Left ventricle myocardium inferior (tissue), 1 donor: ENCODE results near the gene CCN2. TPM values are rescaled to one million over a fixed set of nuclear protein-coding genes. Genes with fewer than 3 reads are reported as not detected.
"Not testable (repeated sequence)": the region's sequence is repeated elsewhere in the genome, so short reads cannot be mapped to it uniquely, and the experiment has no call there.

Experiments
- DNase-seq: peaks from one replicate; pipeline ENCODE4 v3.0.0-alpha.2; 2020
- H3K27ac ChIP-seq: fragments of 200-600 bp; replicated peaks from 2 replicates; pipeline ENCODE4 v1.8.0; 2021
- H3K27me3 ChIP-seq: fragments of 200-600 bp; 2 replicates; pipeline ENCODE4 v1.8.0; 2021; ENCODE audit warnings: low read depth
- H3K36me3 ChIP-seq: fragments of 200-600 bp; 2 replicates; pipeline ENCODE4 v1.8.0; 2021
- H3K4me1 ChIP-seq: fragments of 200-600 bp; 2 replicates; pipeline ENCODE4 v1.8.0; 2021
- H3K4me3 ChIP-seq: fragments of 200-600 bp; 2 replicates; pipeline ENCODE4 v1.8.0; 2021; ENCODE audit warnings: mild to moderate bottlenecking, moderate library complexity
- H3K9me3 ChIP-seq: fragments of 200-600 bp; replicated peaks from 2 replicates; pipeline ENCODE4 v1.8.0; 2021
- CTCF ChIP-seq: fragments of 200-600 bp; IDR thresholded peaks from 2 replicates; pipeline ENCODE4 v1.8.0; 2021; ENCODE audit warnings: antibody characterized with exemption, mild to moderate bottlenecking, borderline replicate concordance
- intact Hi-C: fragments of 100-400 bp; cut with micrococcal nuclease; formaldehyde crosslinking; loops from one replicate; pipeline ENCODE4 v1.11.0; 2022
- total RNA-seq: library from RNA; stranded (reverse); fragmentation: NEBNext Ultra II Directional; extraction: Animal tissue kit (Norgen Biotek cat#: 25700); gene quantifications from one replicate; pipeline ENCODE4 v1.2.1, GENCODE V29; 2021
- donor health status: DM: no; HTN: yes; CAD: no; lungs with severe emphysema.

The CCN2 gene
- total RNA-seq, 1 donor from 2014 or later = 33.0 TPM

GRCh38 chr6:131916847-131917246, 34.3 kb downstream of the CCN2 start:
- no peak for DNase-seq
- no peak for TF ChIP-seq CTCF
- Histone ChIP-seq H3K4me3 (no peak overlapping the region), H3K27me3 (peaks cover 27% of the 10 kb centered on the region), H3K4me1 (no peaks in the 10 kb centered on the region), H3K9me3 (peaks cover under 1% of the 10 kb centered on the region), H3K27ac (no peak overlapping the region), H3K36me3 (no peaks in the 10 kb centered on the region)
- intact Hi-C loops = no loop called here

GRCh38 chr6:131916091-131916796, 34.9 kb downstream of the CCN2 start:
- intact Hi-C loops, H3K4me3 ChIP-seq, H3K9me3 ChIP-seq, DNase-seq, H3K27ac ChIP-seq, H3K36me3 ChIP-seq, H3K4me1 ChIP-seq: not testable (repeated sequence)
- peaks cover 33% of the 10 kb centered on the region for H3K27me3 ChIP-seq

- H3K9me3 ChIP-seq = no peaks in the 10 kb centered on the region
- peak; percentile 88 for TF ChIP-seq CTCF
- intact Hi-C loops = loop anchor here (5.0 kb wide), 1 partner anchor 223 kb away; no protein-coding TSS in a partner anchor
- H3K27me3 ChIP-seq = peaks cover 43% of the 10 kb centered on the region
- H3K4me1 ChIP-seq = no peaks in the 10 kb centered on the region
- no peak overlapping the region for H3K27ac ChIP-seq
- no peaks in the 10 kb centered on the region for H3K36me3 ChIP-seq
- DNase-seq = peak; percentile 19
- H3K4me3 ChIP-seq = no peak overlapping the region
These were observed 36.0 kb downstream of the CCN2 start for GRCh38 chr6:131914967-131915751.

- Histone ChIP-seq H3K27ac (no peak overlapping the region), H3K9me3 (no peaks in the 10 kb centered on the region), H3K4me1 (no peaks in the 10 kb centered on the region), H3K4me3 (no peak overlapping the region), H3K36me3 (no peaks in the 10 kb centered on the region), H3K27me3 (peaks cover 43% of the 10 kb centered on the region)
- DNase-seq = no peak
- intact Hi-C loops = loop anchor here (5.0 kb wide), 1 partner anchor 222 kb away; no protein-coding TSS in a partner anchor
- TF ChIP-seq CTCF = no peak
These were observed 36.9 kb downstream of the CCN2 start for GRCh38 chr6:131914234-131914633.

GRCh38 chr6:131911951-131912350, 39.2 kb downstream of the CCN2 start:
- H3K4me3 ChIP-seq = no peak overlapping the region
- TF ChIP-seq CTCF = no peak

More at GRCh38 chr6:131911951-131912350, 39.2 kb downstream of the CCN2 start:
- Histone ChIP-seq H3K4me1 (no peaks in the 10 kb centered on the region), H3K36me3 (no peaks in the 10 kb centered on the region), H3K27ac (no peak overlapping the region), H3K27me3 (peaks cover 49% of the 10 kb centered on the region), H3K9me3 (no peaks in the 10 kb centered on the region)
- intact Hi-C loops = loop anchor here (5.0 kb wide), 1 partner anchor 220 kb away; no protein-coding TSS in a partner anchor
- DNase-seq = no peak
